Stimulated activated CD4-positive, alpha-beta T cell treated with anti-CD3 and anti-CD28 coated beads, Interleukin-2, amount 100 ng/mL, for 48 hours (primary cell): ENCODE measurements around the gene DEPP1.

Source experiments
- DNase-seq, 2 donors: peaks; one replicate each; pipeline ENCODE4 v3.0.0-alpha.2; 2020

The DEPP1 gene

DNA sequence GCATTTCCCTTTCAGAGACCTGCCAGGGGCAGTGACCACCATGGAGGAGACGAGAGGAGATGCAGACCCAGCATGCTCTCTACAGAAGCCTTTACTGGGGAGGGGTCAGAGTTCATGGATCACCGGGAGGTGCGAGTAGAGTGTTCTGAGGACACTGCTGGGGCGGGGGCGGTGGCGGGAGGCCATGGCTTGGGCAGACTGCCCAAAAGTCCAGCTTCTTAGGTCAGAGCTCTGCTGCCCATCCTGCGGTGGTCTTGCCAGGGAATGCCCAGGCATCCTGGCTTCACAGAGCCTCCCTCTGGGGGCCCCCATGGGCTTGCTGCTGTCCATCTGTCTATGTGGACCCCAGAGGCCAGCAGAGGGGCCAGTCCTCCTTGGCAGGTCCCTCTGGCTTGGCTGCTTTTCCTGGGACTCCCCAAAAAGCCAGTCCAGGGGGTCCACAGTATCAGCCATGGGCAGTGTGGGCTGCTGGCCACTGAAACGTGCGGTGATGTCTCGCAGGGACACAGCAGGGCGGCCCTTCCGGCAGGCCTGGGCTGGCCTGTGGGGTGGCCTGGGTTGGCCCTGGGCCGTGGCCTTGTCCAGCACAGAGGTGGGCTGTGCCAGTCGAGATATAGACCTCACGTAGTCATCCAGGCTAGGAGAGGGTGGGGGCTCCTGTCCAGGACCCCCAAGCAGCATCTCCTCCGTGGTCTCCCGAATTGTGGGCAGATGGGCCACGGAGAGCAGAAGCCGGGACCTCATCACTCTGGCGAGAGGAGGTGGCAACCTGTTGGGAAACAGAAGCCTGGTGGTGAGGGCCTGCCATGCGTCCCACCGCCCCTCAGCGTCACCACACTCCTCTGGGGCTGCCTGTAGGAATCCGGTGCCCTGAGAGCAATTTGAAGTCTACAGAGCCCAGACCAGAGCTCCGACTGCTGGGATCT lies 1.1 kb downstream of the DEPP1 start:
- no peak for DNase-seq

DNA sequence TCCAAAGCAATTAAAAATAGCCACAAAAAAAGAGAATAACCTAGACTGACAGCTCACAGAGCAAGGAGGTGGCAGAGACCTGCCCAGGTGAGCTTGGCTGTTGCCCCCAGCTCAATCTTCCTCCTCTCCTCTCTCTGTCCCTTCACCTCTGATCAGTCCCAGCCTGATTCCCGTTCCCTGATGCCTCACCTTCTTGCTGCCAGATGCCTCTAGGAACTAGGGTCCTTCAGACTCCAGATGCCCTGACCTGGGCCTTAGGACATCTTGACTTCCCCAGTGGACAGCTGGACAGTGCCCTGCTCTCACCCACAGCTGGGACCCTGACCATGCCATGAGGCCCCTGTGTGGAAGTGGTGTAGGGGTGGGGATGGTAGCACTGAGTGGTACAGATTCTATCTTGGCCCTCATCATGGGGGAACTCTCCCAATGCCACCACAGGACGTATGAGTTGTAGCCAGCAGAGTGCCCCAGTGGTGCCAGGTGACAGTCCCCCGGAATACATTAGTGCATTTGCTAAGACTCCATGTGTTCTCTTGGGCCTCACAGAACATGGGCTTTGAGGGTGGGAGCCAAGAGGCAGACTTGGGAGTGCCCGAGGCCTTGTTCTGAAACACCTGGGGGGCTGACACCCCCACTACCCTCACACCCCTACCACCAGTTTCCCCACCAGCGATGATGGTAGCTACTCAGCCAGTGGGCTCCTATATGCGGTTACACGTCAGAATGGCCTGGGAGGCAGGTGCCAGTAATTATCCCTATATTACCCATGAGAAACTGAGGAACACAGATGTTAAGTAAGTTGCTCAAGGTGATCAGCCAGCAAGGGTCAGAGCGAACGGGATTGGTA lies 2.0 kb downstream of the DEPP1 start:
- DNase-seq = no peak

DNA sequence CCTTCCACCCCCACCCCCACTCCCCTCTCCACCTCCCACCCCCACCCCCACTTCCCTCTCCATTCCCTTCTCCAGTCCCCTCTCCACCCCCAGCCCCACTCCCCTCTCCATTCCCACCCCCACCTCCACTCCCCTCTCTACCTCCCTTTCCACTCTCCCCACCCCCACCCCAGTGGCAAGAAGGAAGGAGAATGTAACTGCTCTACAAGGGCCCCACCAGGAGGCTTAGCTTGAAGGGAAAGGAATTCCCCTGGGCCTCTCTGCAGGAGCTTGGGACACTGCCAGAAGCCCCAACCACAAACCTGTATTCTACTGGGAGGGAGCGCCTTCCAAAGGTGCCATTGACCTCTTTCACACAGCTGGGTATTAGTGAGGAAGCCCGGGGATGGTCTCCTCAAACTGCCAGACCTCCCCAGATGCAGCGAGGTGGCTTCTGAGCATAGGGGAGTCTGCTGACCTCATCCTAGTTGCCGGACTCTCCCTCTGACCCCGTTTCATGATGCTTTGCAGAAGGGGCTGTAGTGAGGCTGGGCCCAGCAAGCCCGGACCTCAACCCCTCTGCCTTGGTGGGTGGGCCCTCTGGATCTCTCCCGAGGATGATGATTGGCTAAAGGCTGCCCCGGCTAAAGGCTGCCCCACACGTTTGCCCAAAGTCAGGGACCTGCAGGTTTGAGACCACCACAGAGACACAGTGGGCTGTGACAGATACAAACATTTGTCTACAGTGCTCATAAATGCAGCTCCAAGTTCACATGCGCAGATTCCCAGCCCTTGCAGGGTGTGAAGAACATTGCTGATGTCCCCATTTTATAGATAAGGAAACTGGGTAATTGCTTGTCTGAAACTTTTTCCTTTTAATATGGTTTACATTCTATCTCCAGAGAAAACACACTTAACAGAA lies 2.9 kb downstream of the DEPP1 start:
- no peak for DNase-seq

DNA sequence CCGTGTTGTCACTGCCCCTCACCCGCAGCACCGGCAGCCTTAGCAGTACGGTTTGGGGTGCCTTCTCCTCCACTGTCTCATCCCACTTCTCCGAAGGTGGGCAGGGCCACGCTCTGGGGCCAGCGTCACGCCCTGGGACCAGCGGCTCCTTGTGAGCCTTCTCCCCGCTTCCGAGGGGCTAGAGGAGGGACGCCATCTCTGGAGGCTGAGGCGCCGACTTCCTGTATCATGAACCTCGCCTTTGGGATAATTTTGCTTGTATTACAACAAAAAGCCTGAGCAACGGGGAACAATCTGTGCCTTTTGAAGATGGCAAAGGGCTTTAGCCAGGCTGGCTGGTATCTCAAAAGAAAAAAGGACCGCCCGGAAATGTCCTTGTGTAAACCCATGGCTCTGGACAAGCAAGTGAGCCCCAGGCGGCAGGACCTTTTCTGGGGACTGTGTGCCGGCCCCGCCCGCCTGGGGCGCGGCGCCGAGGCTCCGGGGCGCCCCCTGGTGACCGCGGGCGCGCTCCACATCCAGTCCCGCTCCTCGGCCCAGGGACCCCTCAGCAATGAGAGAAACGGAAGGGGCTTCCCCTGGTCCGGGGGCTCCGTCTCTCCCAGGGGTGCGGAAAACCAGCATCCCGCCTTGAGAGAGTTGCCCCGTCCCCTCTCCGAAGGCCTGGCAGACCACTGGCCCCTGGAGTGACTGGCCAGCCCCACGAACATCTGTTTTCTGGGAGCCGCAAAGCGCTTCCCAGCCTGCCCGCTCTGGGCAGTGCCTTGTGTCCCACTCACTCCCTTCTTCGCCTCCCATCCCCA lies 3.8 kb downstream of the DEPP1 start:
- DNase-seq = peak; percentile 55 to 73

DNA sequence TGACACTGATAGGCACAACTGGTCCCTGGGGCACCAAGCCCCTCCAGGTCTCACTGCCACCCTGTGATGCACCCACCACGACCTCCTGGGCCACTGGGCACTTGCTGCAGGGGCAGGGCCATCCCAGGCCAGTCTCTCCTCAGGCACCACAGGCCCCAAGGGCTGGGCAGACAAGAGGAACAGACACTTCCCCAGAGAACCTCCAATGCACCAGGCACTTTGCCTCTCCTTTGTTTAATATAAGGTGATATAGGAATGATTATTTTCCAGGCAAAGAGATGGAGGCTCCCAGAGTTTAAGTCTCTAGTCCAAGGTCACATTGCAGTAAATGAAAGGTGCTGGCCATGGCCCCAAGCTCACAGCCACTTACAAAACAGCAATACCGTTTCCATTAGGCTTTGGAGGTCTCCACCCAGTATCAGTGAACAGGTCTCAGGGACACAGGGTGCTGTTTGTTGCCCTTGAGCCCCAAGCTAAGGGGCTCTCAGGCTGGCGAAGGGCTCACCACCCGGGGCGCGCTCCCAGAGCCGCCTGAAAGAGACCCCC lies 4.5 kb downstream of the DEPP1 start:
- DNase-seq = no peak

DNA sequence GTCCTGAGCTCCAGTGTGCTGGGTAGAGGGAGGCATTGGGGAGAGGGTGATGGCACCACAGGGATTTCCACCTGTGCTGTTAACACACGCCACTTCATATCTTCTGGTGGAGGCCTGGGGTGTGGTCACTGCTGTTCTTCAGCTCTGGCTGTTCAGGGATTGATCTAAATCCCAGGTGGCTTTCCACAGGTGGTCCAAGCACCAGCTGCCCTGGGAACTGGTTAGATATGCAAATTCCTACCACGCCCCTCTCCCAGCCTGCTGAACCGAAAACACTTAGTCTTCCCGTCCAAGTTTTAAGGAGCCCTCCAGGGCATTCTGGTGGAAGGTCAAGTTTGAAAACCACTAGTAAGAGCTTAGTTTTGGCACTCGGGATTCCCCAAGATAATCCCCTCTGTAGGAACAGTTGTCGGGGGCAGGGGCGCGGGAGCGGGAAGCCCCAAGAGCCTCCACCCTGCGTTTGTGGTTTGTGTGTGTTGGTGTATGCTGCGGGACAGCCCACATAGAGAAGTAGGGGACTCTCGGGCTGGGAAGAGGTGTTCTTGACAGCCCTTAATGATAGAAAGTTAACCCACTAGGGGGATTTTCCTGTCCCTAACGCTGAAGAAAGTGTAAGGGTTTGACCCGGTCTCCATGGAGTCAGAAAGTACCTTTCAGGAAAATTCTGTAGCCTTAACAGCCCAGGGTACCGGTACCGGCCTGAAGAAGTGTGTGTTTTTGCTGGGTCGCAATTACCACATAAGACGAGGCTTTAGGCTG lies 5.1 kb downstream of the DEPP1 start:
- no peak for DNase-seq

DNA sequence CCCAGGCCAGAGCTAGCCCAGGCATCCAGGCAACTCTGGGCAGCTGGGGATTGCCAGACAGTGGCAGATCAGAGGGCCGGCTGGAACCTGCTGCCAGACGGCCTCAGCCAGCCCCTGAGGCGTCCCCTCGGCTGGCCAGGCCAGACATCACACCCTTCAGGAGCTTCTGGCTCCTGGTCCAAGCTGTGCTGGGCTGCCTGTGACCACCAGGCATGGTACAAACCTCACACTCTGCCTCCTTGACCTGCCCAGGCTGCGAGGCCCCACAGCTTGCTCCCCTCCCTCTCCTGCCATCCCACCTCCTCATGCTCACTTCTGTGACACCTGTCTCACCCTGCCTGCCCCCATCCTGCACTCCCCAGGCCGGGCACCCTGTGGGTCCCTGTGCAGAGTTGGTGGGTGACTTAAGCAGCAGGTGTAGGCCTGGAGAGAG lies 5.7 kb downstream of the DEPP1 start:
- DNase-seq = no peak

DNA sequence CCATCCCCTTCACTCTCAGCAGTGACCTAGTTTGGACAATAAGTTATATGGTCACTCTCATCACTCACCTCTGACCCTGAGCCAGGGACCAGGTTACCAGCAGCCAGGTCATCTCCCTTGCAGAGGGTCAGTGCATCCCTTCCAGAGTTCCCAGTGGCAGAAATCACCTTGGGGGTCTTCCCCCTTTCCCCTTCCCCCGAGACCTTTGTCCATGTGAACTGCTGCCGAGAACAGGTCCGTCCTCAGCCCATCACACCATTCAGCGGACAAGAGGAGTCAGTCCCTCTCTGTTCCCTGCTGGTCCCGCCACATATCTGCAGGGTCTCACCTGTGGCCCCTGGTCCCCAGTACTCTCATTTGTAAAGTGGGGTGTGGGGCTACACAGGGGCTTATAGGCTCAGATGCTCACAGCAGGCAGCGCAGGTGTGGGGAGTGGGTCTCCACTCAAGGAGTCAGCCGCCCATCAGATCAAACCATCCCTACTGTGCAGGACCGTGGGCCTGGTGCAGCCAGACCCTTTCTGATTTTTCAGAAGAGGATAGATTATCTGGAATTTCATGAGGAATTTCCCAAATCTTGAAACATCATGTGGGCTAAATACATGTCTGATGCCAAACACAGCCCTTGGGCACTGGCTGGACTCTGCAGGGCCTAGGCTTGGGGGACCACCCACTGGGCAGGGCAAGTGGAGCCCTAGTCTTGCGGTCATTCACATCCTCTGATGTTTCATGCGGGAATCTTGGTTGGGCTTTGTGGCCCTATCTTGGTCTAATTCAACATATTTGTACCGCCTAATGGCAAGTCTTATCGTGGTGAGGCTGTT lies 6.5 kb downstream of the DEPP1 start:
- DNase-seq = no peak

DNA sequence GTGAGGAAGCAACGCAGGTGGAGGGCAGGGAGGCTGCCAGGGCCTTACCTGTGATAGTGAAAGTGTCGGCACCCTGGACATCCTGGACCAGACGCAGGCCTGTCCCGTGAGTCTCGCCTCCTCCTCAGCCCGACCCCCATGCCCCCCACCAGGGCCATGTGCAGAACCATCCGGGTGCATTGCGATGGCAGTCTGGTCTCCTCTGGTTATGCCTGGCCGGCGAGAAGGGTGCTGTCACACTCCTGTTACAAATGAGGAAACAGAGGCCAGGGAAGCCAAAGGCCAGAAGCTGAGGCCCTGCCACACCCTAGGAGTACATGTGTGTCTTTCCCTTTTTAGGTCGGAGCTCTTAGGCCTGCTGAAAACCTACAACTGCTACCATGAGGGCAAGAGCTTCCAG lies 7.2 kb downstream of the DEPP1 start:
- DNase-seq = no peak

DNA sequence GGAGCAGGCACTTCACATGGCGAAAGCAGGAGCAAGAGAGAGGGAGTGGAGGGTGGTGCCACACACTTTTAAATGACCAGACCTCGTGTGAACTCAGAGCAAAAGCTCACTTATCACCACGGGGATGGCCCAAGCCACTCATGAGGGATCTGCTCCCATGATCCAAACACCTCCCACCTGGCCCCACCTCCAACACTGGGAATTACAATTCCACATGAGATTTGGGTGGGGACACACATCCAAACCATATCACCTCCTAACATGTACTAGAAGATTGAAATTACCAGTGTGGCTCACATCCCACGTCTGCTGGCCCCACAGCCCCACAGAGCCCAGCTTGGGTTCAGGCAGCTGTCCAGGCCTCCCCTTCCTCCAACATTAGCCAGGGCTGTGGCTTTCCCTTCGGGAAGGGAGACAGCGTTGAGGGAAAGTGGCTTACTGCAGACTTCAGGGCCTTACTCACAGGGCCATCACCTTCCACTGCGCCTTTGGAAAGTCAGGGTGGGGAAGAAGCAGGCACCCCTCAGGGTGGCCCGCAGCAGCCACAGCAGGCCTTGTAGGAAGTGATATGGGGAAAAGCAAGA lies 7.7 kb downstream of the DEPP1 start:
- DNase-seq = no peak

DNA sequence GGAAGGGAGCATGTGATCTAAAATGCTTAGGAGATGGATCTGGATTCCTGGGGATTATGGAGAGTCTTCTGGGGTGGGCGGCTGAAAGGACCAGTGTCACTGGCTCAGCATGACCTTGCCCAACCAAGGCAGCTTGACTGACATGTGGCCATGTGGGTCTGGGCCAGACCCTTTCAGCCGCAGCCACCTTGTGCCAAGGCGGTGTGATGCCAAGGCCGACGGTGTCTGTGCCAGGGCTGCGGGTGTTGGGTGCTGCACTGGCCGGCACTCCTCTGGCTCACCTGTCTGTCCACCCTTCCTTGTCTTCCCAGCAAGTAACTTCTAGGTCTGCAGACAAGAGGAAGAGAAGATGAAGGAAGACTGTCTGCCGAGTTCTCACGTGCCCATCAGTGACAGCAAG lies 8.8 kb downstream of the DEPP1 start:
- no peak for DNase-seq

DNA sequence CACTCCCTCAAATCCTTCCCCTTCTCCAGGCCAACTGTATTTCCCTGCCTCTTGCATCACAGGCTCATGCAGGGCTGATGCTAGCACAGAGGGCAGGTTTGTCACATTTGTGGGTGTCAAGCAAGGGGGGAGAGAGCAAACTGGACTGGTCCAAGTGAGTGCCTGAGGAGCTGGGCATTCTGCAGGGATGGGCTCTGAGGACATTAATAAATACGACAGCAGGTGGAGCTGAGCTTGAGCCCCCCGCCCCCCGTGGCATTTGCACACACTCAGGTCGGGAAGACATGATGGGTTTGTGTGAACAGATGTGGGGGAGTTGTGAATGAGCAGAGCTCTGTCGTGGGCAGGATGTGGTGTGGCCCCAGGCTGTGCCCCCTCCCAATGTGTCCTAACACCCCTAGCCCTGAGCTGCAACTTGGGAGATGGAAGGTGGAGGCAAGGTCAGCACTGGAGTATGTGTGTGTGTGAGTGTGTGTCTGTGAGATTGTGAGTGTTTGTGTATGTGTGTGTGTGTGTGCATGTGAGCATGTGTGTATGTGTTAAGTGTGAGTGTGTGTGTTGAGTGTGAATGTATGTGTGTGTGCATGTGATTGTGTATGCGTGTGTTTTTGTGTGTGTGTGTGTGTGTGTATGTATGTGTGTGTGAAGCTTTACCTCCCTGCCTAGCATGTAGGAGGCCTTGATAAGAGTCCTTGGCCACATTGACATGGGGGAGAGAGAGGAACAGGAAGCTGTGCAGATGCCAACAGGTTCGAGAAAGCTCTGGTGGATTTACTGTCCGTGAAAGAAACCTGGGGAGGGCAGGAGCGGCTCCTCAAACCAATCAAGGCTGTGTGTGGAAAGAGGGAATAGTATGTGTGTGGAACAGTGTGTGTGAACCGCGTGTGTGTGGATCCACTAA lies 9.9 kb downstream of the DEPP1 start:
- DNase-seq = no peak

DNA sequence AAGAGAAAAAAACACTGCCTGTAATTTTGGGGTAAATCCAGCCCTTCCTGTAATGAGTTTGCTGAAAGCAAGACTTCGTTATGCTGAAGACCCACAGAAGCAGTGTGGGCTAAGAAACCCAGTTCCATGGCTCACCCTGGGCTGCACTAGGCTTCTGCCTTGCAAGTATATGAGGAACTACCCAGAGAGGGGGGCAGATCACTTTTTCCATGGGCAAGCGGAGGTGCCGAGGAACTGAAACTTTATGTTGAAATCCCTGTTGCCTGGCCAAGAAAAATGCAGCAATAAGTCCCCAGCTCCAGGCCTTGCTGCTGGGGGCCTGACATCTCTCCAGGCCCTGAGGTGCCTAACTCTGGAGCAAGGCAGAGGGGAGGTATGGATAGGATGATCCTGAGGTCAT lies 10.5 kb downstream of the DEPP1 start:
- DNase-seq = no peak

DNA sequence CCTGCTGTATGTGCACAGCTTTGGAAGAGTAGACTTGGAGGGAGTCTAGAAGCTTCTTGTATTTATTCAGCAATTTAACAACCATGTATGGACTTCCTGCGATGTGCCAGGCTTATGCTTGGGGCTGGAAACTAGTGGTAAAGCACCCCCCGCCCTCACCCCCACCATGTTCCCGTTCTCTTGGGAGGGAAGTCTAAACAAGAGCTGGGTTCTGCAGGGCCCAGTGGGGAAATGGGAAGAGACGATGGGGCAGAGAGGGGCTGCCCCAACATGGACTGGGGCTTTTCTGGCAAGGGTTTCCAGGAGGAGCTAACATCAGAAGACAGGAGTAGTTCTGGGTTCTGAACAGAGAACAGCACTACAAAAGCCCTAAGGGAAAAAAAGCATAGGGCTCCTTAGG lies 11.0 kb downstream of the DEPP1 start:
- DNase-seq = no peak

DNA sequence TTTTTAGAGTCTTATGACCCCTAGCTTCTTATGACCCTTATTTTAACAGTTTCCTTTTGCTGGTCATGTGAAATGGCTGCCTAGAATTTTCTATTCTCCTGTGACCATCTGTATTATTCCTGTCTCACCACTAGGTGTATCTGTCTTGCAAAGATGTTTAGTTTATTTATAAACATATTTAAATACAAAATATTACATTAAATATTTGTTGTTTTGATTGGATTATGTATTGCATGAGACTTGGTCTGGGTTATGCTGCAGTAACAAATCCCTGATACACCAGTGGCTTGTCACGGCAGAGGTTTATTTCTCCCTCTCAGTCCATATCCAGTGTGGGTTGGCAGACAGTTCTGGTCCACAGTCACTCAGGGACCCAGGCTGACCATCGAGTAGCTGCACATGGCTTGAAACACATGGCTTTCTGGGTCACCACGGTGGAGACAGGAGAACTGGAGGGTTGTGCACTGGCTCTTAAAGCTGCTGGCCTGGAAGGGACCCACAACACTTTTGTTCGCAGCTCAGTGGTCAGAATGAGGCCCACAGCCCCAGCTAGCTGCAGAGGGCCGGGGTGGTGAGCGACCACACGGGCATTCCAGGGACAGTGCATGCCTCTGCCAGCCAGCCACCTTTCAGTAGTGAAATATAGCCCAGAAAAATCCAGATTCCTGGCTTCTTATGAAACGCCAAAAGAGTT lies 11.6 kb downstream of the DEPP1 start:
- DNase-seq = no peak

DNA sequence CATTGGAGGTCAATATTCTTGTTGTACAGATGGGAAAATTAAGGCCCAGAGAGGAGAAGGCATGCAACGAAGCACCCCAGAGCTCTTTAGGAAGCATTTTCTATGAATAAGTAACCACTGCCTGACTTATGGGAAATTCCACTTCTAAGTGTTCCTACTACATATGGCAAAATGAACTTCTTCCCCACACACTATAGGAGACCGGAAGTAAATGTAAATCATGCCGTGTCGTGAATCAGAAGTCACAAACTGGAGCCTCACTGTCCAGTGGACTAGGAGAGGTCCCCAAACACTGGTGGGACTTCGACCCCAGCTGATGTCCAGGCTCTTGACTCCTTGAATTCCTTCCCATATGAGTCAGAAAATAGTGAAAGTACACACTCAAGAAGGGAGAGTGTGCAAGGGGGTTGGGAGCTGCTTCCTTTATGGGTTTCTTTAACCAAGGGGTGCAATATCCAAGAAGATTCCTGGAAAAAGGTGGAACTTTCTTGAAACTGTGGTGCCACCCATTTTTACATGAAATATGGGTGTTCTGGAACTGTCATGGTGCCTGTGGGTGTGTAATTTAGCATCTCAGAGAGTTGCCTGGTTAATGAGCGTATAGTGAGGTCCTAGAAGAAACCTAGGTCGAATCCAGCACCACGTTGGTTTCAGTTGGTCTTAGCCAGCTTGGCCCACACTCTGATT lies 12.3 kb downstream of the DEPP1 start:
- DNase-seq = no peak

DNA sequence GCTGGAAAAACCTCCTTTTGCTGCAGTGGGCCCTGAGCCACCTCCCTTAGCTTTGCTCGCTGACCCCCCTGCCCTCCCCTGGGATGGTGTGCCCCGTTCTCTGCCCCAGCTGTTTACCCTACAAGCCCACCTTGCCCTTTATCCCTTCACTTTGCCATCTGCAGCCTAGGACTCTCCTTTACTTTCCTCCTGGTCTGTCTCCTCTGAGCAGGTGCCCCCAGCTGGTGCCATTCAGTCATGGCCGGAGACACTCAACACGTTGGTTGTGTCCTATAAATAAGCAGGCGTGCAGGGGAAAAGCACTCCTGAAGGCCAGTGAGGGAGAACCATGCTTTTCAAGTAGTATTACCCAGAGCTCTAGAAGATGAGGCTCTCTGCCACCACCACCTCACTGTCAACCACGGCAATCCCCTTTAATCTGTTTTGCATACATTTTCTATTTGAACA lies 12.9 kb downstream of the DEPP1 start:
- DNase-seq = no peak
